Fibroblast of villous mesenchyme (primary cell): Measurements from ENCODE around the gene KRTAP12-4. TPM values are rescaled to one million over a fixed set of nuclear protein-coding genes. Genes with fewer than 3 reads are reported as not detected.

Experiments used
- DNase-seq: peaks from one replicate; pipeline ENCODE4 v3.0.0-alpha.2; 2010; ENCODE audit warnings: low read depth
- H3K4me3 ChIP-seq: 2 replicates; pipeline ENCODE4 v1.5.1; 2011; ENCODE audit warnings: low read depth, mild to moderate bottlenecking, low read length
- CTCF ChIP-seq: IDR thresholded peaks from 2 replicates; pipeline ENCODE4 v1.5.1; 2012; ENCODE audit warnings: low read depth, mild to moderate bottlenecking, low read length; ENCODE audit not compliant: insufficient read depth
- total RNA-seq: library from RNA; depleted of rRNA; stranded (reverse); fragments of >200 nt; gene quantifications from 2 replicates; pipeline ENCODE4 v1.2.3, GENCODE V29; 2012

The KRTAP12-4 gene
- total RNA-seq, 1 donor: not detected

DNA sequence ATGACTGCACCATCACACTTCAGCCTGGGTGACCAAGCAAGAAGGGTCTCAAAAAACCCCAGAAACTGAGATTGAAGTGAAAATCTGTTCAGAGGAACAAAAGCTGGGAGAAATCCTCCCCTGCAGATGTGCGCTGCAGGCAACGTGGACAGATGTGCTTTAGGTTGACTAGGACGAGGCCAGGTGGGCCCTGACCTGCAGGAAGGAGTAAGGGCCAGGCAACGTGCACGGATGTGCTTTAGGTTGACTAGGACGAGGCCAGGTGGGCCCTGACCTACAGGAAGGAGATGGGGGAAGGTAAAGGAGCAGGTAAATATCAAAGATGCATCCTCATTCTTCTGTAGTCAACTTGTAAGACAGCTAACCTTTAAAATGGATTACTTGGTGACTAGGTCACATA lies 30.0 kb upstream of the KRTAP12-4 start:
- no peak for DNase-seq
- H3K4me3 ChIP-seq: no peak overlapping the region
- no peak for TF ChIP-seq CTCF

- no peak for DNase-seq
- H3K4me3 ChIP-seq: no peak overlapping the region
- no peak for TF ChIP-seq CTCF
These were observed 29.6 kb upstream of the KRTAP12-4 start for GRCh38 chr21:44684077-44684476.

DNA sequence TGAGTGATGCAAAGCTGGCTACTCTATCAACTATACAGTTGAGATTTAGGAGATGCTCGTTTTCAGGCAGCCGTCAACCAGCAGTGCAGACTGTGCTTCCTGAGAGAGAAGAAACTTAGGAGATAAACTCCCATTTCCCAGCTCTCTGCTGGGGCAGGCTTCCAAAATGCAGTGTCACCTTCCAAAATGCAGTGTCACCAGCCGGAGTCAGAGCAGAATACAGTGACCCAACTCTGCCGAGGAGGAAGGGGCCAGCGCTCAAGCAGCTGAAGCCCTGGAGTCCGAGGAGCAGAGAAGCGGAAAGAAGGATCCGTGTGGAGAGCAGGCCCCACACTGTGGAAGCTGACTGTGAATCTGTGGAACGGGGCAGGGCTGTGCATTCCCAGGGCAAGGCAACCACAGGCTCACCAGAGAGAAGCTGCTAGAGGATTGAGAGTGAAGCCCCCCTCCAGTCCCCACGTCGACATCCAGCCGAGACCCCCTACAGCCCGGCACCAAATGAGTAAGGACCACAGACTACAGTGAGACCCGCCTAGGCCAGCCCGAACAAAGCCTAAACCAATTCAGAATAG lies 28.2 kb upstream of the KRTAP12-4 start:
- no peak overlapping the region for H3K4me3 ChIP-seq
- TF ChIP-seq CTCF: no peak
- DNase-seq: no peak

DNA sequence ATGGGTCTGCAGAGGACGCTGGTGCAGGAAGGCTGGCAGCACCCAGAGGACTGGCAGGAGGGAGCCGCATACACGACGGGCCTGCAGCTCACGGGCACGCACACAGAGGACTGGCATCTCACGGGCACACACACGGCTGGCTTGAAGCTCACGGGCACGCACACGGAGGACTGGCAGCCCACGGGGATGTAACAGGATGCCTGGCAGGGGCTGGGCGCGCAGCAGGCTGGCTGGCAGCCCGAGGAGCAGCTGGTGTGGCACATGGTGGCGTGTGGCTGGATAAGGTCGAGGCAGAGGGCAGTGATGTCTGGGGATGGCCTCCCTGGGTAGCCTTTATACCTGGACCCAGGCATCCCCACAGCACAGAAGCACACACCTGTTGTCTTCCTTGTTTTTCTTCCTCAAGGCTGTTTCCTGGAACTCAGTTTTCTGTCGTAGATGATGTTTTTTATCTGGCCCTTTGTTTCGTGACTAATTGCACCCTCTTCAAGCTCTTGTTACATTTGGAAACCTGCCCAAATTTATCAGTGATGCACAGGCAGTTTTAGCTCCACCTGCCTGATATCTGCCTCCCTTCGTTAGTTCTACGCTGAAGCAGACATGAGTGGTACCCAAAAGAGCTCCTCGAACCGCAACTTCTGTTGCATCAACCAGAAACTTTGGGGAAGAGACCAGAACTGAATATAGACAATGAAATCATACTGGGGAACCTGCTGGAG lies 27.6 kb upstream of the KRTAP12-4 start, which contains the start of gene KRTAP12-1:
TSS of gene KRTAP12-1 (minus strand) at position 303 of the 719 bp plus-strand sequence. CDS start at position 263, 40 bp downstream.
- H3K4me3 ChIP-seq: no peak within 1 kb of the TSS
- no peak for TF ChIP-seq CTCF
- no peak for DNase-seq

DNA sequence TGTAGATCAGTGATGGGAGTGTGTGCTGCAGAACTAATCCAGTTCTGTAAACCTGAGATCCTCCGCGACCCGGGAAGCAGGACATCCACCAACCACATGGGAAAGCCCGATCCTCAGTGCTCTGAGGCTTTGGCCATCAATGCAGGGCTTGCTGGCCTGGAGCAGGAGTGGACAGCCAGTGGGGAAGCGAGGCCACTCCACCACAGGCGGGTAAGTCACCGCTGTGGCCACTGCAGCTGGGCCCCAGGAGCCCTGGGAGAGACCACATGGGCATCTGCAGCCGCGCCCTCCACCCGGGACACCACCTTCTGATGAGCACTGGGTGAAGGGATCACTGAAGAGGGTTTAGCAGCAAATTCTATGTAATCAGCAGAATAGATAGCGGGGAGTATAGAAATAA lies 26.7 kb upstream of the KRTAP12-4 start:
- DNase-seq: no peak
- H3K4me3 ChIP-seq: no peak overlapping the region
- TF ChIP-seq CTCF: no peak

- no peak for TF ChIP-seq CTCF
- no peak overlapping the region for H3K4me3 ChIP-seq
- no peak for DNase-seq
These were observed 23.4 kb upstream of the KRTAP12-4 start for GRCh38 chr21:44677881-44678280.
